Measurements from ENCODE around the gene ZNF594. TPM values are rescaled to one million over a fixed set of nuclear protein-coding genes. Genes with fewer than 3 reads are reported as not detected.
"Not testable (repeated sequence)": the region's sequence is repeated elsewhere in the genome, so short reads cannot be mapped to it uniquely, and the experiment has no call there.

The ZNF594 gene
- total RNA-seq, 1 donor from 2014 or later = 21.0 TPM

- TF ChIP-seq, protein P1, sequence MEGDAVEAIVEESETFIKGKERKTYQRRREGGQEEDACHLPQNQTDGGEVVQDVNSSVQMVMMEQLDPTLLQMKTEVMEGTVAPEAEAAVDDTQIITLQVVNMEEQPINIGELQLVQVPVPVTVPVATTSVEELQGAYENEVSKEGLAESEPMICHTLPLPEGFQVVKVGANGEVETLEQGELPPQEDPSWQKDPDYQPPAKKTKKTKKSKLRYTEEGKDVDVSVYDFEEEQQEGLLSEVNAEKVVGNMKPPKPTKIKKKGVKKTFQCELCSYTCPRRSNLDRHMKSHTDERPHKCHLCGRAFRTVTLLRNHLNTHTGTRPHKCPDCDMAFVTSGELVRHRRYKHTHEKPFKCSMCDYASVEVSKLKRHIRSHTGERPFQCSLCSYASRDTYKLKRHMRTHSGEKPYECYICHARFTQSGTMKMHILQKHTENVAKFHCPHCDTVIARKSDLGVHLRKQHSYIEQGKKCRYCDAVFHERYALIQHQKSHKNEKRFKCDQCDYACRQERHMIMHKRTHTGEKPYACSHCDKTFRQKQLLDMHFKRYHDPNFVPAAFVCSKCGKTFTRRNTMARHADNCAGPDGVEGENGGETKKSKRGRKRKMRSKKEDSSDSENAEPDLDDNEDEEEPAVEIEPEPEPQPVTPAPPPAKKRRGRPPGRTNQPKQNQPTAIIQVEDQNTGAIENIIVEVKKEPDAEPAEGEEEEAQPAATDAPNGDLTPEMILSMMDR (IDR thresholded peaks at IDR 0.05; ENCODE audit: unreplicated experiment) = no peak
- peaks cover 10% of the 10 kb centered on the region for H3K36me3 Mint-ChIP-seq
- no peak for DNase-seq (ENCODE audit: low spot score in 2 of 2, unreplicated experiment in 2 of 2)
- no peaks in the 10 kb centered on the region for H3K9me3 Mint-ChIP-seq
- no peak within 1 kb of the TSS for H3K4me3 Mint-ChIP-seq
- H3K27me3 Mint-ChIP-seq (ENCODE audit: low read depth) = no peaks in the 10 kb centered on the region
- no peaks in the 10 kb centered on the region for H3K4me1 Mint-ChIP-seq
- no peak within 1 kb of the TSS for H3K27ac Mint-ChIP-seq
Observed at GRCh38 chr17:5234645-5235576, 43.2 kb upstream of the ZNF594 start, which contains the start of gene SCIMP. SCIMP (minus strand) TSS chr17:5234860; CDS start chr17:5234755, 105 bp downstream.

- not testable (repeated sequence) for H3K9me3 Mint-ChIP-seq; DNase-seq (ENCODE audit: low spot score in 2 of 2, unreplicated experiment in 2 of 2); H3K4me3 Mint-ChIP-seq; H3K27me3 Mint-ChIP-seq (ENCODE audit: low read depth); H3K27ac Mint-ChIP-seq; H3K4me1 Mint-ChIP-seq
- H3K36me3 Mint-ChIP-seq = peaks cover 11% of the 10 kb centered on the region
Observed at GRCh38 chr17:5233492-5233891, 41.8 kb upstream of the ZNF594 start.

DNA sequence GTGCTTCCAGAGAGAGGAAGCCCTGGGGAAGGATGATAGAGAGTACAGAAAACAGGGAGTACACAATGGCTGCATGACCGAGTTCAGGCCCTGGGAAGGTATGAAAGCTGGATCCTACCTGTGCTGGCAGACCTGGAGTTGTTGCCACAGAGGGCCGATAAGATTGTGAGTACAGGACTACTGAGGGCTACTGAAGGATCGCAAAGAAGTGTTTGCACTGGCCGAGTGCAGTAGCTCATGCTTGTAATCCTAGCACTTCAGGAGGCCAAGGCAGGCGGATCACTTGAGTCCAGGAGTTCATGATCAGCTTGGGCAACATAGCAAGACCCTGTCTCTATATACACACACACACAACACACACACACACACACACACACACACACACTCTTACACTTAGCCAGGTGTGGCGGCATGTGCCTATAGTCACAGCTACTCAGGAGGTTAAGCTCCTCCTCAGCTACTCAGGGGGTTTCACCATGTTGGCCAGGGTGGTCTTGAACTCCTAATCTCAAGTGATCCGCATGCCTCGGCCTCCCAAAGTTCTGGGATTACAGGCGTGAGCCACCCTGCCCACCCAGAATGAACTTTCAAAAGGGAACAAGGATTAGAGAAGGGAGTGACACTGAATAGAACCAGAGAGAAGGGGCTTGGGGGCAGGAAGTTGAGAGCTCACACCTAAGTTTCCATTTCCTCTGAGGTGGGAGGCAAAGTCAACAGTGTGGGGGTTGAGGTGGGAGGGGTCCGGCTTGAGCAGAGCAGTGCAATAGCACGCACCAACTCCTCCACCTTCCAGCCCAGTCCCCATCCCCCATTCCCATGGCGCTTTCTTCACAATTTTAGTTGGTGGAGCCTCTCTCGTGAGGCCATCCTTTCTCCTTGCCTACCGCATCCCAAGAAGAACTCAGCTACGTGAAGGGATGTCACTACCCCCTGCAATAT lies 35.5 kb upstream of the ZNF594 start:
- no peak overlapping the region for H3K27ac Mint-ChIP-seq
- H3K4me3 Mint-ChIP-seq = no peak overlapping the region
- H3K36me3 Mint-ChIP-seq = peaks cover 16% of the 10 kb centered on the region
- TF ChIP-seq, protein P1 (IDR thresholded peaks at IDR 0.05; ENCODE audit: unreplicated experiment) = no peak
- no peaks in the 10 kb centered on the region for H3K4me1 Mint-ChIP-seq
- H3K27me3 Mint-ChIP-seq (ENCODE audit: low read depth) = no peaks in the 10 kb centered on the region
- no peaks in the 10 kb centered on the region for H3K9me3 Mint-ChIP-seq
- DNase-seq (ENCODE audit: low spot score in 2 of 2, unreplicated experiment in 2 of 2) = no peak

- DNase-seq (ENCODE audit: low spot score in 2 of 2, unreplicated experiment in 2 of 2) = no peak
- peaks cover 16% of the 10 kb centered on the region for H3K36me3 Mint-ChIP-seq
- H3K27ac Mint-ChIP-seq = no peak overlapping the region
- no peaks in the 10 kb centered on the region for H3K27me3 Mint-ChIP-seq (ENCODE audit: low read depth)
- H3K4me1 Mint-ChIP-seq = no peaks in the 10 kb centered on the region
- TF ChIP-seq, protein P1 (IDR thresholded peaks at IDR 0.05; ENCODE audit: unreplicated experiment) = no peak
- no peak overlapping the region for H3K4me3 Mint-ChIP-seq
- H3K9me3 Mint-ChIP-seq = no peaks in the 10 kb centered on the region
Observed at GRCh38 chr17:5225668-5226457, 34.2 kb upstream of the ZNF594 start.

- peaks cover 18% of the 10 kb centered on the region for H3K36me3 Mint-ChIP-seq
- not testable (repeated sequence) for H3K4me1 Mint-ChIP-seq; H3K4me3 Mint-ChIP-seq; H3K27me3 Mint-ChIP-seq (ENCODE audit: low read depth); H3K27ac Mint-ChIP-seq; H3K9me3 Mint-ChIP-seq; DNase-seq (ENCODE audit: low spot score in 2 of 2, unreplicated experiment in 2 of 2)
Observed at GRCh38 chr17:5221912-5222311, 30.2 kb upstream of the ZNF594 start.

DNA sequence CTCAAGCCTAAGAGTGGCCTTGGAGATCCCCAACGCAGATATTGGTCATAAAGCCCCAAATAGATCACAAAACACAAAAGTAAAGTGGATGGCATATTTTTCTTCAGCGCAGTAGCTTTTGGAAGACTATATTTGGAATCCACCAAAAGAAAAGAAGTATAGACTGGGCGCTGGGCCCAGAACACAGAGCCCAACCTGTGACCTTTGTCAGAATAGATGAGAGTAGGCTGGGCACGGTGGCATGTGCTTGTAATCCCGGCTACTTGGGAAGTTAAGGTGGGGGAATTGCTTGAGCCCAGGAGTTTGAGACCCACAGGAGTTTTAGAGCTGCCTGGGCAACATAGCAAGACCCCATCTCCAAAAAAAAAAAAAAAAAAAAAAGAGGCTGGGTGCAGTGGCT lies 28.4 kb upstream of the ZNF594 start:
- no peak overlapping the region for H3K27ac Mint-ChIP-seq
- no peak for DNase-seq (ENCODE audit: low spot score in 2 of 2, unreplicated experiment in 2 of 2)
- H3K4me1 Mint-ChIP-seq = no peaks in the 10 kb centered on the region
- no peaks in the 10 kb centered on the region for H3K27me3 Mint-ChIP-seq (ENCODE audit: low read depth)
- peaks cover 13% of the 10 kb centered on the region for H3K36me3 Mint-ChIP-seq
- no peak overlapping the region for H3K4me3 Mint-ChIP-seq
- H3K9me3 Mint-ChIP-seq = no peaks in the 10 kb centered on the region
- TF ChIP-seq, protein P1 (IDR thresholded peaks at IDR 0.05; ENCODE audit: unreplicated experiment) = no peak
